ENCODE data around the gene KIF16B. TPM values are rescaled to one million over a fixed set of nuclear protein-coding genes. Genes with fewer than 3 reads are reported as not detected.

Gene KIF16B
- total RNA-seq, 1 experiment from 2014 or later: 4.6 TPM

DNA sequence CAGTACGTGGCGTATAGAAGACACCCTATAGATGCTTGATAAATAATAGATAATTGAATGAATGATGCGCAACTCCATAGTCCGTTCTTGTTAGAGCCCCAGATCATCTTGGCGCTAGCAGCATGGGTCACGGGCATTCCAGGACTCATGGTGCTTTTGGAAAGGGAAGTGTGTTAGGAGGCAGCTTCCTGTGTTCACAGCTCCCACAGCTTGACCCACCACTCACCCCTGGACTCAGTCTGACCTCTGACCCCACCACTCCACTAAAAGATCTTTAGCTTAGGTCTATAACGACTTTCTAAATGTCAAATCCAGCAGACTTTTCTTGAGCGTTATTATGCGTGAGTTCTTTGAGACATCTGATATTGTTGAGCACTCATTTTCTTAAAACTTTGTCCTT is 35.8 kb upstream of the KIF16B start:
- CTCF ChIA-PET: no interaction called here
- H3K27ac ChIP-seq (ENCODE audit: low read depth, low read length, poor library complexity, severe bottlenecking): no peak overlapping the region
- POLR2A ChIA-PET (ENCODE audit: low non-redundant PET): no interaction called here
- TF ChIP-seq, protein P1, sequence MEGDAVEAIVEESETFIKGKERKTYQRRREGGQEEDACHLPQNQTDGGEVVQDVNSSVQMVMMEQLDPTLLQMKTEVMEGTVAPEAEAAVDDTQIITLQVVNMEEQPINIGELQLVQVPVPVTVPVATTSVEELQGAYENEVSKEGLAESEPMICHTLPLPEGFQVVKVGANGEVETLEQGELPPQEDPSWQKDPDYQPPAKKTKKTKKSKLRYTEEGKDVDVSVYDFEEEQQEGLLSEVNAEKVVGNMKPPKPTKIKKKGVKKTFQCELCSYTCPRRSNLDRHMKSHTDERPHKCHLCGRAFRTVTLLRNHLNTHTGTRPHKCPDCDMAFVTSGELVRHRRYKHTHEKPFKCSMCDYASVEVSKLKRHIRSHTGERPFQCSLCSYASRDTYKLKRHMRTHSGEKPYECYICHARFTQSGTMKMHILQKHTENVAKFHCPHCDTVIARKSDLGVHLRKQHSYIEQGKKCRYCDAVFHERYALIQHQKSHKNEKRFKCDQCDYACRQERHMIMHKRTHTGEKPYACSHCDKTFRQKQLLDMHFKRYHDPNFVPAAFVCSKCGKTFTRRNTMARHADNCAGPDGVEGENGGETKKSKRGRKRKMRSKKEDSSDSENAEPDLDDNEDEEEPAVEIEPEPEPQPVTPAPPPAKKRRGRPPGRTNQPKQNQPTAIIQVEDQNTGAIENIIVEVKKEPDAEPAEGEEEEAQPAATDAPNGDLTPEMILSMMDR (conservative IDR thresholded peaks at IDR 0.05; ENCODE audit: low read depth, low read length): no peak
- TF ChIP-seq EZH2 (IDR thresholded peaks at IDR 0.05; ENCODE audit: borderline replicate concordance, low read depth, low read length, poor library complexity, severe bottlenecking): no peak
- H3K9me3 ChIP-seq (ENCODE audit: low read depth, low read length, poor library complexity, severe bottlenecking): no peaks in the 10 kb centered on the region
- no TSS peak for BruUV-seq (replicated peaks)
- no peak for DNase-seq (ENCODE audit: low spot score)
- H3K36me3 ChIP-seq (ENCODE audit: insufficient read depth, low read length, poor library complexity, severe bottlenecking): no peaks in the 10 kb centered on the region
- no peak overlapping the region for H3K4me3 ChIP-seq (ENCODE audit: low read depth, low read length, poor library complexity, severe bottlenecking)
- intact Hi-C loops (cut with micrococcal nuclease; ENCODE audit: unreplicated experiment): no loop called here
- no peaks in the 10 kb centered on the region for H3K27me3 ChIP-seq (replicated peaks; ENCODE audit: insufficient read depth, low read depth, low read length, poor library complexity)
- no peaks in the 10 kb centered on the region for H3K4me1 ChIP-seq (ENCODE audit: insufficient read depth, low read length, poor library complexity, severe bottlenecking)

DNA sequence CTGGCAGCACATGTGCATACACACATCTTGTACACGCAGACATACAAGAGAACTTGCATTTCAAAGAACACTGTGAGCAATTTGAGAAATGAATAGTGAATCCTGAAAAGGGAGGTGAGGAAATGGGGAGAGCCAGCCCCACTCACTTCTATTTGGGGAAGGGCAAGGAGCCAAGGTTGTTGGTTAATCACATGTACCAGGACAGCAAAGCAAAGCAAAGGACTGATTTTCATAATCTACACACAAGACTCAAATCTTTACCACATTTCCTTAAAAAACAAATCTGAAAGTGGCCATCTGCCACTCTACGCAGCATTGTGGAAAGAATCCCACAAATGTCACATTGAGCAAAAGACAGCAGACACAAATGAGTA is 35.0 kb upstream of the KIF16B start:
- no peak for DNase-seq (ENCODE audit: low spot score)
- ChIA-PET POLR2A (ENCODE audit: low non-redundant PET) (no interaction called here), CTCF (no interaction called here)
- intact Hi-C loops (cut with micrococcal nuclease; ENCODE audit: unreplicated experiment): no loop called here
- H3K9me3 ChIP-seq (ENCODE audit: low read depth, low read length, poor library complexity, severe bottlenecking): no peaks in the 10 kb centered on the region
- TF ChIP-seq EZH2 (IDR thresholded peaks at IDR 0.05; ENCODE audit: borderline replicate concordance, low read depth, low read length, poor library complexity, severe bottlenecking): no peak
- TF ChIP-seq, protein P1 (conservative IDR thresholded peaks at IDR 0.05; ENCODE audit: low read depth, low read length): no peak
- H3K4me3 ChIP-seq (ENCODE audit: low read depth, low read length, poor library complexity, severe bottlenecking): no peak overlapping the region
- no peaks in the 10 kb centered on the region for H3K4me1 ChIP-seq (ENCODE audit: insufficient read depth, low read length, poor library complexity, severe bottlenecking)
- H3K27ac ChIP-seq (ENCODE audit: low read depth, low read length, poor library complexity, severe bottlenecking): no peak overlapping the region
- no peaks in the 10 kb centered on the region for H3K27me3 ChIP-seq (replicated peaks; ENCODE audit: insufficient read depth, low read depth, low read length, poor library complexity)
- no peaks in the 10 kb centered on the region for H3K36me3 ChIP-seq (ENCODE audit: insufficient read depth, low read length, poor library complexity, severe bottlenecking)
- BruUV-seq (replicated peaks): no TSS peak

DNA sequence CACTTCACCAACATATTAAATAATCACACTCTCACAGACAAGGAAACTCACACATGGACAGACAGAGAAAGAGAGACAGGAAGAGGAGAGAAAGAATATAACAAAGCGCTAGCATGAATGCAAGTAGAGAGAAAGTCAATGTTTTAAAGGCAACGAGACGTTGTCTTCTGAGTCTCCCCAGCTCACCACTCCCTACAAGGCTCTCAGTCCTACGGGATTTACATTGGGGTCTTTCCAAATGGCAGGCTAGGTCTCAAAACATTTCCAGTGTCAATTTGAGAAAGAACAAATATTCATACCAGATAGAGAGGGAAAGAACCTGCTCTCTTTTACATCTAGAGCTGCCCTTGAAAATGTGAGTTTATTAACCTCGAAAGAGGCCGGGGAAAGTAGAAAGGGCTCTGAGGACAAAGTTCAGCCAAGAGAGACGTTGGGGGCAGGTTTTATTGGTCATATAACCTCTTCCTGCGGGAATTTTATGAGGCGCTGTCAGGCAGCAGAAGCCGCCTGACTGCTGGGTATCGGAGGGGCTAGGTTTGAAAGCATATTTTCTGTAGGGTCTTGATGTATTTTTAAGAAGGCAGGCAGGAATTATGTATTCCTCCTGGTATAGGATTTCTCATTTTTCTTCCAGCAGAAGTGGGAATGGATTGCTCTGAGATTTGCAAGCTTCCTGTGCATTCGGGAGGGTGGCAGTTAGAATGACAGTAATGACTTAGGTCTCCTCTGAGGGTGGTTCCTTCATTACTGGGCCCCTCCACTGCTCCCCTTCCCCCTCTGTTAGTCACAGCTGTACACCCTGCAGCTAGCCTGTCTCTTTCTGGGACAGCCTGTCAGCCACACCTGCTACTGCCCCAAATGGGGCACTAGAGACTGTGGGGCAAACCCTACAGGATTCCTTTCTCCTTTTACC is 34.4 kb upstream of the KIF16B start:
- no peaks in the 10 kb centered on the region for H3K36me3 ChIP-seq (ENCODE audit: insufficient read depth, low read length, poor library complexity, severe bottlenecking)
- ChIA-PET POLR2A (ENCODE audit: low non-redundant PET) (no interaction called here), CTCF (no interaction called here)
- no TSS peak for BruUV-seq (replicated peaks)
- H3K27ac ChIP-seq (ENCODE audit: low read depth, low read length, poor library complexity, severe bottlenecking): no peak overlapping the region
- TF ChIP-seq EZH2 (IDR thresholded peaks at IDR 0.05; ENCODE audit: borderline replicate concordance, low read depth, low read length, poor library complexity, severe bottlenecking): no peak
- TF ChIP-seq, protein P1 (conservative IDR thresholded peaks at IDR 0.05; ENCODE audit: low read depth, low read length): no peak
- H3K4me1 ChIP-seq (ENCODE audit: insufficient read depth, low read length, poor library complexity, severe bottlenecking): no peaks in the 10 kb centered on the region
- DNase-seq (ENCODE audit: low spot score): no peak
- no peaks in the 10 kb centered on the region for H3K9me3 ChIP-seq (ENCODE audit: low read depth, low read length, poor library complexity, severe bottlenecking)
- no peaks in the 10 kb centered on the region for H3K27me3 ChIP-seq (replicated peaks; ENCODE audit: insufficient read depth, low read depth, low read length, poor library complexity)
- intact Hi-C loops (cut with micrococcal nuclease; ENCODE audit: unreplicated experiment): no loop called here
- no peak overlapping the region for H3K4me3 ChIP-seq (ENCODE audit: low read depth, low read length, poor library complexity, severe bottlenecking)
